ENCODE data around the gene SEC14L2. TPM values are rescaled to one million over a fixed set of nuclear protein-coding genes. Genes with fewer than 3 reads are reported as not detected.

The SEC14L2 gene
- total RNA-seq, 4 donors from 2014 or later, result 7.8 to 45.9 (median 23.1) TPM; not detected in 1

- intact Hi-C loops (cut with DNase I; ENCODE audit: low total_unique reads), result no loop called here
- no peaks in the 10 kb centered on the region for H3K9me3 ChIP-seq
- no peak for DNase-seq
- TF ChIP-seq POLR2A (IDR thresholded peaks at IDR 0.05), result no peak
- TF ChIP-seq, protein P1, sequence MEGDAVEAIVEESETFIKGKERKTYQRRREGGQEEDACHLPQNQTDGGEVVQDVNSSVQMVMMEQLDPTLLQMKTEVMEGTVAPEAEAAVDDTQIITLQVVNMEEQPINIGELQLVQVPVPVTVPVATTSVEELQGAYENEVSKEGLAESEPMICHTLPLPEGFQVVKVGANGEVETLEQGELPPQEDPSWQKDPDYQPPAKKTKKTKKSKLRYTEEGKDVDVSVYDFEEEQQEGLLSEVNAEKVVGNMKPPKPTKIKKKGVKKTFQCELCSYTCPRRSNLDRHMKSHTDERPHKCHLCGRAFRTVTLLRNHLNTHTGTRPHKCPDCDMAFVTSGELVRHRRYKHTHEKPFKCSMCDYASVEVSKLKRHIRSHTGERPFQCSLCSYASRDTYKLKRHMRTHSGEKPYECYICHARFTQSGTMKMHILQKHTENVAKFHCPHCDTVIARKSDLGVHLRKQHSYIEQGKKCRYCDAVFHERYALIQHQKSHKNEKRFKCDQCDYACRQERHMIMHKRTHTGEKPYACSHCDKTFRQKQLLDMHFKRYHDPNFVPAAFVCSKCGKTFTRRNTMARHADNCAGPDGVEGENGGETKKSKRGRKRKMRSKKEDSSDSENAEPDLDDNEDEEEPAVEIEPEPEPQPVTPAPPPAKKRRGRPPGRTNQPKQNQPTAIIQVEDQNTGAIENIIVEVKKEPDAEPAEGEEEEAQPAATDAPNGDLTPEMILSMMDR (IDR thresholded peaks at IDR 0.05), result no peak
- H3K36me3 ChIP-seq, result no peaks in the 10 kb centered on the region
- H3K4me3 ChIP-seq, result no peak overlapping the region
- no peaks in the 10 kb centered on the region for H3K4me1 ChIP-seq
- H3K27ac ChIP-seq, result no peak overlapping the region
- H3K27me3 ChIP-seq, result no peaks in the 10 kb centered on the region
These were observed 34.7 kb upstream of the SEC14L2 start for GRCh38 chr22:30361916-30362650.

DNA sequence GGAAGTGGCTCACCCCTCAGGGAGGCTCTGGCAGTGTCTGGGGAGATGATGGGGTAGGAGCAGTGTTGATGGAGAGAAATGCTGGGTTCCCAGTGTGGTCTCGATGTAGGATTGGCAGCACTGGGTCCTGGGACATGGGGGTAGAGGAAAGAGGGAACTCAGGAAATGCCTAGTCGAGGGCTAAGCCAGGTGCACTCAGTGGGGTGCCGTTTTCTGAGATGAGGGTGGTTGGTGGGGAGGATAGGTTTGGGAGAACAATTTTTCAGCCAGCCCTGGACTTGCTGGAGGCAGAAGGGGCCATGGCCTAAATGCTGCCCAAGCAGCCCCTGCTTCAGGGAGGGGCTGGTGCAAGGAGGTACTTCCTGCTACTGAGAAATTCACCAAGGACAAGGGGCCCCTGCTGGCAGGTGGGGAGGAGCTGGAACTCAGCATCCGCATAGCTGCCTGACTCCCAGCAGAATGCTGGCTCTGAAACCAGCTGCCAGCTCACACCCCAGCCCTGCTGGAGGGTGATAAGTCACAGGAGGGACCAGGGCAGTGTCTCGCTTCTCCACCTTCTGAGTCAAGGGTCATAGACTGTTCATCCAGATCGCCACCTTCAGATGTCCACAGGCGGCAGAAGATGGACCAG lies 34.1 kb upstream of the SEC14L2 start:
- no peak for DNase-seq
- intact Hi-C loops (cut with DNase I; ENCODE audit: low total_unique reads), result no loop called here
- Histone ChIP-seq H3K4me1 (no peaks in the 10 kb centered on the region), H3K27me3 (no peaks in the 10 kb centered on the region), H3K9me3 (no peaks in the 10 kb centered on the region), H3K4me3 (no peak overlapping the region), H3K36me3 (no peaks in the 10 kb centered on the region), H3K27ac (no peak overlapping the region)
- TF ChIP-seq, protein P1 (IDR thresholded peaks at IDR 0.05), result no peak
- TF ChIP-seq POLR2A (IDR thresholded peaks at IDR 0.05), result no peak

DNA sequence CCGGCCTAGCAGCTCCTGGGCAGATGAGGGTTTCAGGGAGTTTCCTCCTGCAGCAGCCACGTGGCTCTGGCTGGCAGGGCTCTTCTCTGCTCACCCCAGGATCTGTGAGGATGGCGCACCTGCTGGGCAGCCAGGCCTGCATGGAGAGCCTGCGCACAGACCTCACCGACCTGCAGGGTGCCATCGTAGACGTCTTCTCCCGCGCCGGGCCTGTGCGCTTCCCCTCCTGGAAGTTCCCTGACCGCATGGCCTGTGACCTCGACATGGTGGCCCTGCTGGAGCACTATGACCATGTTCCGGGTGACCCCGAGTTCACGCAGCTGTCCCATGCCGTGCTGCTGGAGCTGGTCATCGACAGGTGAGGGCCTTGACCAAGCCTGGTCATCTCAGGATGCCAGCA lies 30.9 kb upstream of the SEC14L2 start:
- H3K9me3 ChIP-seq, result no peaks in the 10 kb centered on the region
- intact Hi-C loops (cut with DNase I; ENCODE audit: low total_unique reads), result no loop called here
- TF ChIP-seq, protein P1 (IDR thresholded peaks at IDR 0.05), result no peak
- no peak for TF ChIP-seq POLR2A (IDR thresholded peaks at IDR 0.05)
- DNase-seq, result no peak
- H3K27ac ChIP-seq, result no peak overlapping the region
- no peaks in the 10 kb centered on the region for H3K36me3 ChIP-seq
- no peaks in the 10 kb centered on the region for H3K4me1 ChIP-seq
- no peaks in the 10 kb centered on the region for H3K27me3 ChIP-seq
- no peak overlapping the region for H3K4me3 ChIP-seq

DNA sequence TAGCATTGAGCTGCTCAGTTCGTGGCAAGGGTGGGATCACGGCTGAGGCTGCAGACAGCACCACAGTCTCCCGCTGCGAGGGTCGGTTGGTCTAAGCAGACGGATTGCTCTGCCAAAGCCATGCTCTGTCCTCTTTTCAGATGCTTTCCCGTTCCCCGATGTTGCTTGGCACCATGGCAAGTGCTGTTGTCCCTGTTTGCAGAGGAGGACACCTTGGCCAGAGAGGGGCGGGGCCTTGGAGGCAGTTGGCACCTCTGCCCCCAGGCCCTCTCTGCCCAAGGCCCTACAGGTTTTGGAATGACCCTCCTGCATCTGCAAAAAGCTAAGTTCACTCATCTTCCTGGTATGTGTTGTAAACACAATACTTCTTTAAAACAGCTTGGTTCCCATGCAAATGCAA lies 28.4 kb upstream of the SEC14L2 start:
- intact Hi-C loops (cut with DNase I; ENCODE audit: low total_unique reads), result no loop called here
- Histone ChIP-seq H3K36me3 (no peaks in the 10 kb centered on the region), H3K27ac (no peak overlapping the region), H3K4me3 (no peak overlapping the region), H3K9me3 (no peaks in the 10 kb centered on the region), H3K27me3 (no peaks in the 10 kb centered on the region), H3K4me1 (no peaks in the 10 kb centered on the region)
- no peak for DNase-seq
- TF ChIP-seq POLR2A (IDR thresholded peaks at IDR 0.05), result no peak
- TF ChIP-seq, protein P1 (IDR thresholded peaks at IDR 0.05), result no peak

- Histone ChIP-seq H3K4me3 (no peak overlapping the region), H3K36me3 (no peaks in the 10 kb centered on the region), H3K27ac (no peak overlapping the region), H3K27me3 (no peaks in the 10 kb centered on the region), H3K4me1 (no peaks in the 10 kb centered on the region), H3K9me3 (no peaks in the 10 kb centered on the region)
- TF ChIP-seq, protein P1 (IDR thresholded peaks at IDR 0.05), result no peak
- no peak for TF ChIP-seq POLR2A (IDR thresholded peaks at IDR 0.05)
- intact Hi-C loops (cut with DNase I; ENCODE audit: low total_unique reads), result no loop called here
- DNase-seq, result no peak
These were observed 26.1 kb upstream of the SEC14L2 start for GRCh38 chr22:30370641-30371230.
